ENCODE measurements around the gene RNF217.
"Not testable (repeated sequence)": the region's sequence is repeated elsewhere in the genome, so short reads cannot be mapped to it uniquely, and the experiment has no call there.

Gene RNF217

GRCh38 chr6:124961777-124962638 is at the start of gene RNF217:
Gene RNF217 (plus strand): TSS chr6:124962437. CDS start chr6:124962545, 108 bp downstream.
- DNase-seq = peak; percentile 62

DNA sequence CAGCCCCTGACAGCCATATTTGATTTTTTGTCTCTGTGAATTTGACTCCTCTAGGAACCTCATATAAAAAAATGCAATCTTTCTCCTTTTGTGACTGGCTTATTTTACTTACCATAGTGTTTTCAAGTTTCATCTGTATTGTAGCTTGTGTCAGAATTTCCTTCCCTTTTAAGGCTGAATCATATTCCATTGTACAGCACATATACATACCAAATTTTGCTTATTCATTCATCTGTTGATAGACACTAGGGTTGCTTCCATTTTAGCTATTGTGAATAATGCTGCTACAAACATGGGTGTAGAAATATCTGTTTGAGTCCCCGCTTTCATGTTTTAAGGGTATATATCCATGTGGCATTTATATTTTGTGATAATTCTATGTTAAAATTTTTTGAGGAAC is 49.2 kb upstream of the RNF217 start:
- no peak for DNase-seq

DNA sequence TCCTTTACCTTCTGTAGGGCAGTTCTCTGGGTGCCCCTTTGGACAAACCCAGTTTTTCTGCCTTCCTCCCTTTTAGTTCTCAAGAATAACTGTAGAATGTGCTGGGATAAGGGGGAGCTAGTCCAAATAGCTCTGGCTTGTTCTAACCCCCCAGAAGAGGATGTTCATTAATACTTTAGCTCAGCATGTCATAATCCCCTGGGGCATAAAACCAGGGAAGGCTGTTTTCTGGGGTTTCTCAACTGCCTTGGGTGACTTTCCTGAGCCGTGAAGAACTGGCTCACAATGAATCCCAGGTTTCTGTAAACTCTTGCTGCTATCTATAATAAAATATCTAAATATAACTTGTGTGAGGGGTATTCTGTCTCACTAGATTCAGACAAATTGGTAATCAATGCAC is 44.5 kb upstream of the RNF217 start:
- DNase-seq = no peak

DNA sequence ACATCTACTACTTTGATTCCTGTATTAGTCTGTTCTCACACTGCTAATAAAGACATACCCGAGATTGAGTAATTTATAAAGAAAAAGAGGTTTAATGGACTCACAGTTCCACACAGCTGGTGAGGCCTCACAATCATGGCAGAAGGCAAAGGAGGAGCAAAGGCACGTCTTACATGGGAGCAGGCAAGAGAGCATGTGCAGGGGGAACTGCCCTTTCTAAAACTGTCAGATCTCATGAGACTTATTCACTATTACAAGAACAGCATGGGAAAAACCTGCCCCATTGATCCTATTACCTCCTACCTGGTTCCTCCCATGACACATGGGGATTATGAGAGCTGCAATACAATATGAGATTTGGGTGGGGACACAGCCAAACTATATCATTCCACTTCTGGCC is 42.5 kb upstream of the RNF217 start:
- DNase-seq = not testable (repeated sequence)

DNA sequence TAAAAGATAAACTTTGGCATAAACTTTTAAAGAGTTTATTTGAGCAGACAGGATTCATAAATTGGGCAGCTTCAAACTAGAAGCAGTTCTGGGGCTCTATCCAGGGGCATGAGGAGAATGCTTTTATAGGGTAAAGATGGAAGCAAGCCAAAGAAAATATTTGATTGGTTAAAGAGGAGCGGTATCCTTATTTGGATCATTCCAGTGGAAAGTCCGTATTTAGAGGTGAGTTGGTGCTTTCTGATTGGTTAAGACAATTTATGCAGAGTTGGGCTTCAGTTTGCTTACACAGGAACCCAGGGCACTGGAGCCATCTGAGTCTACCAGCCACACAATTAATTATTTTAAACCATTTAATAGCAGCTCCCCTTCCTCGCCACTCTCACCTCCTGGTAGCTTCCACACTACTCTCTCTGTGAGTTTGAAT is 37.9 kb upstream of the RNF217 start:
- DNase-seq = no peak

DNA sequence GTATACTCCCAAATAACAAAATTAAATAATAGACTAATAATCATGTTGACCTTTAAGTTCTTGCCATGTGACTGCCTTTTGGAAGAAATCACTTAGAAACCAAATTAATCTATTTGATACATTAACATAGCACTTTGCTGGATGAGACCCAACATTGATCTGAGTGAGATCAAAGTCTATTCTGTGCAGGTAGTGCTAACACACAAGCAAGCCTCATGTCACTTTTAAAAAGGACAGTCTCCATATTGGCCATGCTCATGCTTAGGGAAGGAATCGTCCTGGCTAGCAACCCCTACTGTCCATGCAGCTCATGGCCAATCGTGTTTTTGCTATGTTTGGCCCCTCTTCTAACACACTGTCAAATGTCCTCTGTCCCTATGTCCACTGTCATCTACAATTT is 35.8 kb upstream of the RNF217 start:
- DNase-seq = no peak

DNA sequence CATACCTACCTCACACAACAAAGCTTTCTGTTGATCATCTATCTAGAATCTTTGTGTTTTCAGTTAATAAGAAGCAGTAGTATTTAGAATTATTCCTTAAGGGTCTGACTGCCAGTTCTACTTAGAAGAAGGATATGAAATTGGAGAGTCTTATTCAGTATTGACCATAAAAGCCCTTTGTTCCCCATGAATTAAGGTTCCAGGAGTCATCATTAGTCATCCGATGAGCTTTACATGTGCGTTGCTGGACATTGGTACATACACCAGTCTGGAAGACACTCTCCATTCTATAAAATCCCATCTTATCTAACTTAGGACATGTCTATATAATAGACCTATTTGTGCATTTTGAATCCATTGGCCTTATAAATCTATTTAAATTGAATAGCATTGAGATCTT is 34.4 kb upstream of the RNF217 start:
- no peak for DNase-seq

GRCh38 chr6:124928851-124929250 is 33.4 kb upstream of the RNF217 start:
- DNase-seq = no peak

- DNase-seq = no peak
These were observed 24.6 kb upstream of the RNF217 start for GRCh38 chr6:124937645-124938044.

- no peak for DNase-seq
These were observed 21.0 kb upstream of the RNF217 start for GRCh38 chr6:124941259-124941658.

GRCh38 chr6:124943658-124944057 is 18.6 kb upstream of the RNF217 start:
- no peak for DNase-seq

GRCh38 chr6:124947971-124948451 is 14.2 kb upstream of the RNF217 start:
- no peak for DNase-seq

GRCh38 chr6:124949706-124950105 is 12.5 kb upstream of the RNF217 start:
- DNase-seq = no peak

GRCh38 chr6:124953808-124954207 is 8.4 kb upstream of the RNF217 start:
- no peak for DNase-seq

DNA sequence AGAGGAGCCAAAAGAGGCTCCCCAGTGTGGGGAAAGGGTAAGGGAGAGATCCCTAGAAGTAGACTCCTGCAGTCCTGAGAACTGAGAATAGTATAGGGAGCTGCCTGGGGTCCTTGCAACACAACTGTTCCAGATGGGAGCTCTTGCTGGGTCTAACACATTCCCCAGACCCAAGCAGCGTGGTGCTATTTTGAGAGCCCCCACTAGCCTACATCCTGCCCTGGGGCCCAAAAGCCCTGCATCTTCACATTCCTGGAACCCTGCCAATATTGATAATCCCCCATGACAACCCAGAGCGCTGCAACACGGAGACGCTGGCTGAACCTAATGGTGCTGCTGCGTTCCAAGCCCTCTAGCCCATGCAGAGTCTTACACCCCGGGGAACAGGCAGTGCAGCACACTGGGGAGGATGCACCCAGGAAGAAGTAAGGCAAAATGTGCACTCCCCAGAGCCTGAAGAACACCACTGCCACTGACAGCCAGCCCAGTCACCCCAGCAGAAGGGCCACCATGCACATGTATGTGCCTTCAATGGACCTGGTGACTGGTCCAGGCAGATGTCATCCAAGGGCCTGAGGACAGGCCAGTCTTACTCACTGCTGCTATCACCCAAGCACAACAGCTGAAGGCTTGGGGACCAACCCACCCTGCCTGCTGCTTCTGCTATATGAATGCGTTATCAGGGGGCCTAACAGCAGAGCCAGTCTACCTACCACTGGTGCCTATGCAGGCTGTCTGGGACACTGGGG is 7.0 kb upstream of the RNF217 start:
- DNase-seq = no peak

GRCh38 chr6:124956018-124956417 is 6.2 kb upstream of the RNF217 start:
- DNase-seq = no peak

- no peak for DNase-seq
These were observed 4.1 kb upstream of the RNF217 start for GRCh38 chr6:124958149-124958548.

- DNase-seq = peak; percentile 47
These were observed 3.4 kb upstream of the RNF217 start for GRCh38 chr6:124958759-124959354.

DNA sequence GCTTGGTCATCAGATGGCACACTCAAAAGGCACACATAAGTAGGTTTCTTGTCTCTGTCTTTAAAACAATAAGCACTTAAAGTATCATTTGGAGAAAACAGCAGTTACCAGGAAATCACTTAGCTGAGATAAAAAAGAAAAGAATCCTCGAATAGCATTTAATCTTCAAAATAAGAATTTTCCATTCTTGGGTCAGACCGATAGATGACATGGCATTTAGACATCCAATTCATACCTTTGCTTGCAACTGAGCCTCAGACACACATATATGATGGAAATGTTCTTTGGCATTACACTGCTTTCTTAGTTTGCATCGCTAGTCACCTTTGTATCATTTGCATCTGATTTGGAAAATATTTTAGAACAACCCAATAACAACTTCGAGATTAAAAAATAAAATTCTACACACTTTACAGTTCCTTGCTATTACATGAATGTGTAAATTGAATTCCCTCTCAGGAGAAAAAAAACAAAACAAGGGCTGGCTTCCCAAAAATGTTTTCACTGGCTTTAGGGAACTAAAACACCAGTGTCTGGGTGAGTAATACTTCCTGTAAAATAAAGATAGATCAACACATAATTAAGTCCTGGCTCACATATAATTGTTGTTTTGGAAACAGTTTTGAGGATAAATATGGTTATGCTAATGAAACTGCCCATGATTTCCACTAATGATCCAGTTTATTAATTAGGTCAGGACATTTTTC is 1.3 kb upstream of the RNF217 start:
- DNase-seq = peak; percentile 14

DNA sequence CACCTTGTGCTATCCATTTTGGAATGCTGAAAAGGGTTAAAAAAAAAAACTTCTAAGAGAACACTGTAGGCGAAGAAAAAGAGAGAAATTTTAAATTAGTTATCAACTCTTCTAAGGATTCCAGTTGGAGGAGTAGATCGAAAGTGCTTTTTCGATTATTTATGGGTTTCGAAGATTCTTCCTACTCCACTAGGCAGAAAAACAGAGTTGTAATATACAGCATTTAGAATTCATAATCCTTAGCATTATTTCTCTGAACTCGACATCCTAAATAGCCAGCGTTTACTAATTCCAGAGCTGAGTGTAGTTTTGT is 817 bp upstream of the RNF217 start:
- DNase-seq = no peak

- DNase-seq = peak; percentile 27
These were observed 590 bp downstream of the RNF217 start for GRCh38 chr6:124962639-124963415.

- DNase-seq = peak; percentile 36
These were observed 1.2 kb downstream of the RNF217 start for GRCh38 chr6:124963416-124963785.
